HUES64 (cell line): Measurements from ENCODE around the gene SERPIND1. TPM values are rescaled to one million over a fixed set of nuclear protein-coding genes. Genes with fewer than 3 reads are reported as not detected.
"Not testable (repeated sequence)": the region's sequence is repeated elsewhere in the genome, so short reads cannot be mapped to it uniquely, and the experiment has no call there.

Source experiments
- H3K27ac ChIP-seq: 2 replicates; pipeline ENCODE4 v1.7.0; 2013; ENCODE audit warnings: low read depth, low read length, inconsistent platforms
- H3K27me3 ChIP-seq: 2 replicates; pipeline ENCODE4 v1.6.1; 2013; ENCODE audit warnings: mild to moderate bottlenecking, low read length; ENCODE audit not compliant: insufficient read depth
- H3K36me3 ChIP-seq: 2 replicates; pipeline ENCODE4 v1.6.1; 2013; ENCODE audit warnings: mild to moderate bottlenecking, low read length; ENCODE audit not compliant: insufficient read depth
- H3K4me1 ChIP-seq: 2 replicates; pipeline ENCODE4 v1.6.1; 2013; ENCODE audit warnings: mild to moderate bottlenecking, low read length, moderate library complexity; ENCODE audit not compliant: insufficient read depth
- H3K4me3 ChIP-seq: 2 replicates; pipeline ENCODE4 v1.5.1; 2013; ENCODE audit warnings: mild to moderate bottlenecking, low read length, moderate library complexity
- H3K9ac ChIP-seq: 2 replicates; pipeline ENCODE4 v1.6.1; 2013; ENCODE audit warnings: mild to moderate bottlenecking, low read depth, low read length
- H3K9me3 ChIP-seq: 2 replicates; pipeline ENCODE4 v1.6.1; 2013; ENCODE audit warnings: low read depth, low read length; ENCODE audit not compliant: insufficient read depth
- WGBS: fragments of 150-250, 120-280 bp; methylation state at CpG from one replicate; pipeline ENCODE4 v1.1.7; 2013; ENCODE audit warnings: missing lambda C conversion rate; 5-methylcytosine and 5-hydroxymethylcytosine counted together
- polyA plus RNA-seq, 2 experiments: library from polyadenylated mRNA; stranded (reverse); fragments of 50-300 nt; gene quantifications; one replicate each; pipeline ENCODE4 v1.2.3, GENCODE V29; 2013

The SERPIND1 gene
- 0.10 TPM for polyA plus RNA-seq (2013, experiment 1 of 2)
- polyA plus RNA-seq (2013, experiment 2 of 2): 0.25 TPM

GRCh38 chr22:20773793-20774212, at the start of gene SERPIND1:
SERPIND1 (plus strand) TSS chr22:20774113; CDS start chr22:20779313, 5,200 bp downstream.
- Histone ChIP-seq H3K4me3 (no peak within 1 kb of the TSS), H3K27me3 (no peaks in the 10 kb centered on the region), H3K36me3 (no peaks in the 10 kb centered on the region), H3K4me1 (no peaks in the 10 kb centered on the region), H3K9me3 (no peaks in the 10 kb centered on the region), H3K9ac (no peak within 1 kb of the TSS), H3K27ac (no peak within 1 kb of the TSS)
- 92% methylated on average over 4 of the region's 4 CpGs for WGBS

GRCh38 chr22:20724676-20725454, 49.0 kb upstream of the SERPIND1 start:
- 93% methylated on average over 9 of the region's 9 CpGs for WGBS
- no peaks in the 10 kb centered on the region for H3K9me3 ChIP-seq
- H3K27me3 ChIP-seq: no peaks in the 10 kb centered on the region
- H3K4me1 ChIP-seq: no peaks in the 10 kb centered on the region
- H3K4me3 ChIP-seq: no peak overlapping the region
- H3K27ac ChIP-seq: no peak overlapping the region
- H3K36me3 ChIP-seq: peaks cover 18% of the 10 kb centered on the region
- no peak overlapping the region for H3K9ac ChIP-seq

- Histone ChIP-seq H3K27me3 (no peaks in the 10 kb centered on the region), H3K36me3 (peaks cover 20% of the 10 kb centered on the region), H3K9ac (no peak overlapping the region), H3K9me3 (no peaks in the 10 kb centered on the region), H3K4me3 (no peak overlapping the region), H3K27ac (no peak overlapping the region), H3K4me1 (no peaks in the 10 kb centered on the region)
- 94% methylated on average over 11 of the region's 11 CpGs for WGBS
Measured at GRCh38 chr22:20725987-20726558, 47.8 kb upstream of the SERPIND1 start.

- no peaks in the 10 kb centered on the region for H3K4me1 ChIP-seq
- no peak overlapping the region for H3K9ac ChIP-seq
- no peaks in the 10 kb centered on the region for H3K9me3 ChIP-seq
- 93% methylated on average over 29 of the region's 29 CpGs for WGBS
- H3K27me3 ChIP-seq: no peaks in the 10 kb centered on the region
- no peak overlapping the region for H3K4me3 ChIP-seq
- H3K36me3 ChIP-seq: peaks cover 20% of the 10 kb centered on the region
- no peak overlapping the region for H3K27ac ChIP-seq
Measured at GRCh38 chr22:20727118-20728015, 46.5 kb upstream of the SERPIND1 start.

- Histone ChIP-seq H3K9me3 (no peaks in the 10 kb centered on the region), H3K27ac (no peak overlapping the region), H3K27me3 (no peaks in the 10 kb centered on the region), H3K4me3 (no peak overlapping the region), H3K4me1 (no peaks in the 10 kb centered on the region), H3K9ac (no peak overlapping the region), H3K36me3 (peaks cover 20% of the 10 kb centered on the region)
- WGBS: 93% methylated on average over 10 of the region's 10 CpGs
Measured at GRCh38 chr22:20728523-20729190, 45.3 kb upstream of the SERPIND1 start.

- peaks cover 20% of the 10 kb centered on the region for H3K36me3 ChIP-seq
- no peak overlapping the region for H3K4me3 ChIP-seq
- no peak overlapping the region for H3K9ac ChIP-seq
- no peaks in the 10 kb centered on the region for H3K27me3 ChIP-seq
- H3K4me1 ChIP-seq: no peaks in the 10 kb centered on the region
- no peak overlapping the region for H3K27ac ChIP-seq
- H3K9me3 ChIP-seq: no peaks in the 10 kb centered on the region
- WGBS: 97% methylated on average over 13 of the region's 13 CpGs
Measured at GRCh38 chr22:20729194-20729593, 44.7 kb upstream of the SERPIND1 start.

GRCh38 chr22:20732431-20732830, 41.5 kb upstream of the SERPIND1 start:
- not testable (repeated sequence) for H3K4me1 ChIP-seq, H3K4me3 ChIP-seq, H3K27ac ChIP-seq, H3K27me3 ChIP-seq, H3K9ac ChIP-seq, H3K9me3 ChIP-seq
- H3K36me3 ChIP-seq: peaks cover 17% of the 10 kb centered on the region
- 94% methylated on average over 3 of the region's 8 CpGs for whole genome bisulfite sequencing

- H3K4me3 ChIP-seq, H3K27ac ChIP-seq, H3K9me3 ChIP-seq, H3K9ac ChIP-seq, H3K4me1 ChIP-seq, H3K36me3 ChIP-seq, H3K27me3 ChIP-seq: not testable (repeated sequence)
- WGBS: 94% methylated on average over 9 of the region's 15 CpGs
Measured at GRCh38 chr22:20735356-20736162, 38.4 kb upstream of the SERPIND1 start.

- not testable (repeated sequence) for H3K36me3 ChIP-seq, H3K27ac ChIP-seq
- 95% methylated on average over 3 of the region's 3 CpGs for WGBS
Measured at GRCh38 chr22:20736891-20737290, 37.0 kb upstream of the SERPIND1 start.

GRCh38 chr22:20738394-20739089, 35.4 kb upstream of the SERPIND1 start:
- Histone ChIP-seq H3K27ac (no peak overlapping the region), H3K4me1 (no peaks in the 10 kb centered on the region), H3K36me3 (peaks cover 13% of the 10 kb centered on the region; the same call in 1 of the 2 replicates), H3K9ac (no peak overlapping the region), H3K4me3 (no peak overlapping the region), H3K27me3 (no peaks in the 10 kb centered on the region), H3K9me3 (no peaks in the 10 kb centered on the region; the same call in 1 of the 2 replicates)
- WGBS: 96% methylated on average over 12 of the region's 12 CpGs

More at GRCh38 chr22:20736891-20737290, 37.0 kb upstream of the SERPIND1 start:
- not testable (repeated sequence) for H3K27me3 ChIP-seq, H3K4me3 ChIP-seq, H3K4me1 ChIP-seq, H3K9ac ChIP-seq, H3K9me3 ChIP-seq
